HCT116 (cell line): ENCODE measurements around the gene SERPINH1. TPM values are rescaled to one million over a fixed set of nuclear protein-coding genes. Genes with fewer than 3 reads are reported as not detected.
"Not testable (repeated sequence)": the region's sequence is repeated elsewhere in the genome, so short reads cannot be mapped to it uniquely, and the experiment has no call there.

Experiments used
- ATAC-seq: fragments of 200-7000 bp; cut with Tn5 transposase; 2 replicates; pipeline ENCODE4 v1.9.1; 2020; ENCODE audit warnings: mild to moderate bottlenecking, moderate library complexity
- BruUV-seq: library from RNA; stranded (reverse); fragments of 400-500 nt; replicated peaks from 2 replicates; lab custom pipeline; 2021; lab: Mats Ljungman, UMichigan
- CTCF ChIA-PET: fragments of 300-600 bp; sonication (Branson Sonifier 250); formaldehyde crosslinking; loops from one replicate; lab custom pipeline; 2021; ENCODE audit warnings: antibody characterized with exemption; lab: Charles Lee
- POLR2A ChIA-PET: fragments of 300-600, 350-600 bp; sonication (Branson Sonifier 250); formaldehyde crosslinking; loops from one replicate; lab custom pipeline; 2021; ENCODE audit warnings: antibody characterized with exemption; lab: Charles Lee
- RAD21 ChIA-PET, 2 experiments: fragments of 300-600 bp; sonication (Branson Sonifier 250); formaldehyde crosslinking; loops; one replicate each; lab custom pipeline; 2023; ENCODE audit warnings: low total read pairs in 2 of 2; ENCODE audit not compliant: uncharacterized antibody in 2 of 2, unreplicated experiment in 2 of 2, low non-redundant PET in 1 of 2; lab: Charles Lee
- DNase-seq: peaks from one replicate; pipeline ENCODE4 v3.0.0-alpha.2; 2010; ENCODE audit warnings: low read depth, low spot score
- H2AFZ ChIP-seq: fragments of 200-600 bp; shearing (Covaris generic), sonication (generic); 2 replicates; pipeline ENCODE4 v1.6.1; 2017; ENCODE audit warnings: low read depth, mixed run types, mixed read lengths, antibody characterized with exemption, low read length; ENCODE audit not compliant: poor library complexity, severe bottlenecking
- H3K27ac ChIP-seq: 2 replicates; pipeline ENCODE4 v1.5.1; 2012; ENCODE audit warnings: low read depth, low read length
- H3K27me3 ChIP-seq: fragments of 200-600 bp; sonication (generic); 2 replicates; pipeline ENCODE4 v1.6.1; 2016; ENCODE audit warnings: mixed run types, low read length, mixed read lengths; ENCODE audit not compliant: insufficient read depth
- H3K36me3 ChIP-seq, 2 experiments: fragments of 200-500 bp in 1 of 2; fragments of 200-600 bp in 1 of 2; sonication (Bioruptor generic) in 1 of 2; sonication (generic) in 1 of 2; 2 replicates each; pipeline versions ENCODE4 v1.5.1 to v1.6.1; 2014 to 2016; ENCODE audit warnings: low read length in 2 of 2, inconsistent platforms in 1 of 2, mixed read lengths in 1 of 2, mixed run types in 1 of 2; ENCODE audit not compliant: insufficient read depth in 2 of 2, control insufficient read depth in 1 of 2
- H3K4me1 ChIP-seq, 2 experiments: fragments of 200-600 bp in 1 of 2; sonication (generic) in 1 of 2; 2 replicates each; pipeline versions ENCODE4 v1.5.1 to v1.6.1; 2012 to 2017; ENCODE audit warnings: low read length in 2 of 2, inconsistent platforms in 1 of 2, mild to moderate bottlenecking in 1 of 2, mixed read lengths in 1 of 2, mixed run types in 1 of 2, moderate library complexity in 1 of 2; ENCODE audit not compliant: insufficient read depth in 2 of 2, control insufficient read depth in 1 of 2
- H3K4me2 ChIP-seq: fragments of 200-600 bp; sonication (generic); 2 replicates; pipeline ENCODE4 v1.6.1; 2017; ENCODE audit warnings: mixed run types, low read length, mixed read lengths
- H3K4me3 ChIP-seq, 2 experiments: fragments of 200-600 bp in 1 of 2; sonication (generic) in 1 of 2; replicated peaks in 1 of 2; 2 replicates each; pipeline ENCODE4 v1.5.1; 2011 to 2016; ENCODE audit warnings: low read length in 2 of 2, control low read depth in 1 of 2, low read depth in 1 of 2, mild to moderate bottlenecking in 1 of 2, mixed read lengths in 1 of 2, mixed run types in 1 of 2
- H3K79me2 ChIP-seq: fragments of 200-600 bp; sonication (generic); 2 replicates; pipeline ENCODE4 v1.6.1; 2017; ENCODE audit warnings: mild to moderate bottlenecking, mixed run types, low read length, moderate library complexity, mixed read lengths; ENCODE audit not compliant: insufficient read depth
- H3K9ac ChIP-seq: fragments of 200-600 bp; sonication (generic); 2 replicates; pipeline ENCODE4 v1.6.1; 2016; ENCODE audit warnings: low read length, mixed read lengths
- H3K9me2 ChIP-seq: fragments of 200-600 bp; sonication (generic), shearing (Covaris generic); 2 replicates; pipeline ENCODE4 v1.6.1; 2017; ENCODE audit warnings: mixed run types, mild to moderate bottlenecking, moderate library complexity; ENCODE audit not compliant: insufficient read depth
- H3K9me3 ChIP-seq, 2 experiments: fragments of 200-500 bp in 1 of 2; fragments of 200-600 bp in 1 of 2; sonication (Bioruptor generic) in 1 of 2; sonication (generic) in 1 of 2; 2 replicates each; pipeline ENCODE4 v1.6.1; 2014 to 2017; ENCODE audit warnings: low read length in 2 of 2, mixed read lengths in 2 of 2, inconsistent platforms in 1 of 2, low read depth in 1 of 2, mild to moderate bottlenecking in 1 of 2, mixed run types in 1 of 2, moderate library complexity in 1 of 2; ENCODE audit not compliant: control insufficient read depth in 1 of 2, insufficient read depth in 1 of 2
- H4K20me1 ChIP-seq: fragments of 200-600 bp; sonication (generic), shearing (Covaris generic); 2 replicates; pipeline ENCODE4 v1.6.1; 2017; ENCODE audit warnings: mixed run types, mild to moderate bottlenecking, moderate library complexity; ENCODE audit not compliant: insufficient read depth
- CBX3 ChIP-seq: IDR thresholded peaks from 2 replicates; pipeline ENCODE4 v1.6.1; 2012; ENCODE audit warnings: low read depth
- EZH2 ChIP-seq: fragments of 200-600 bp; sonication (generic); IDR thresholded peaks from 2 replicates; pipeline ENCODE4 v1.6.1; 2017; ENCODE audit warnings: antibody characterized with exemption, mixed run types
- POLR2AphosphoS5 ChIP-seq: IDR thresholded peaks from 2 replicates; pipeline ENCODE4 v1.6.1; 2011; ENCODE audit warnings: mild to moderate bottlenecking, low read depth, low read length, moderate library complexity
- TCF7L2 ChIP-seq: IDR thresholded peaks from 2 replicates; pipeline ENCODE4 v1.7.0; 2011; ENCODE audit warnings: borderline replicate concordance, inconsistent platforms; ENCODE audit not compliant: insufficient read depth, insufficient read length; ENCODE audit errors: extremely low read depth
- YY1 ChIP-seq: IDR thresholded peaks from 2 replicates; pipeline ENCODE4 v1.6.1; 2011; ENCODE audit warnings: low read length, low read depth, moderate library complexity, mild to moderate bottlenecking; ENCODE audit not compliant: insufficient replicate concordance; ENCODE audit errors: extremely low read depth
- ZNF274 ChIP-seq: fragments of 200-500 bp; sonication (Bioruptor generic); IDR thresholded peaks from 2 replicates; pipeline ENCODE4 v1.6.1; 2014; ENCODE audit warnings: mild to moderate bottlenecking, low read depth, low read length, inconsistent platforms
- intact Hi-C: fragments of 100-400 bp; cut with micrococcal nuclease; formaldehyde crosslinking; loops from 2 replicates; pipeline ENCODE4 v1.10.0; 2022
- total RNA-seq: library from RNA; stranded (reverse); gene quantifications from one replicate; pipeline ENCODE4 v1.2.1, GENCODE V29; 2021; ENCODE audit not compliant: unreplicated experiment
- TF ChIP-seq, protein P1 (sequence below): IDR thresholded peaks from 2 replicates; pipeline ENCODE4 v1.6.1; 2012; ENCODE audit warnings: low read depth
- TF ChIP-seq, protein P2 (sequence below): IDR thresholded peaks from 2 replicates; pipeline ENCODE4 v1.6.1; 2012

The SERPINH1 gene
- total RNA-seq, 1 experiment from 2014 or later: 84.9 TPM

DNA sequence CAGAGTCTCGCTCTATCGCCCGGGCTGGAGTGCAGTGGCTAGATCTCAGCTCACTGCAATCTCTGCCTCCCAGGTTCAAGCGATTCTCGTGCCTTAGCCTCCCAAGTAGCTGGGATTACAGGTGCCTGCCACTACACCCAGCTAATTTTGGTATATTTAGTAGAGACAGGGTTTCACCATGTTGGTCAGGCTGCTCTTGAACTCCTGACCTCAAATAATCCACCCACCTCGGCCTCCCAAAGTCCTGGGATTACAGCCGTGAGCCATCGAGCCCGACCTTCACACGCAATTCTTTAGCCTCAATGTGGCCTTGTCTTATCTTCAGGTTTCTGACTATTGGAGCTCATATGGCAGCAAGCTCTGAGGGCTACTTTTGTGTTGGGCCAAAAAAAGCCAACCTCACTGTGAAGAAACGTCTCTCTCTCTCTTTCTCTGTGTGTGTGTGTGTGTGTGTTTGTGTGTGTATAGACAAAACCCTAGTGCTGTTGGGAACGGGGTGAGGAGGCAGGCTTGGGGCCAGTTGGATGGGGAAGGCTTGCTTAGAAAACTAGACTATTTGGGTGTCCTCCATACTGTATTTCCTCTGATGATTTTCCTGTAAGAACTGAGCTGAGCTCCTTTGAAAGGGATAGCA, 22.7 kb downstream of the SERPINH1 start:
- H3K9me3 ChIP-seq, H3K9me2 ChIP-seq, intact Hi-C loops, H3K4me3 ChIP-seq, H3K4me2 ChIP-seq, H3K79me2 ChIP-seq, BruUV-seq, H3K4me1 ChIP-seq, RAD21 ChIA-PET, POLR2A ChIA-PET, H3K36me3 ChIP-seq, ATAC-seq, H4K20me1 ChIP-seq, DNase-seq, H2AFZ ChIP-seq, H3K27me3 ChIP-seq, H3K27ac ChIP-seq, H3K9ac ChIP-seq: not testable (repeated sequence)
- CTCF ChIA-PET: interaction anchor here (1.1 to 1.3 kb wide), 2 partner anchors 10 to 13 kb away, joined by 3 read pairs; no protein-coding TSS in a partner anchor

DNA sequence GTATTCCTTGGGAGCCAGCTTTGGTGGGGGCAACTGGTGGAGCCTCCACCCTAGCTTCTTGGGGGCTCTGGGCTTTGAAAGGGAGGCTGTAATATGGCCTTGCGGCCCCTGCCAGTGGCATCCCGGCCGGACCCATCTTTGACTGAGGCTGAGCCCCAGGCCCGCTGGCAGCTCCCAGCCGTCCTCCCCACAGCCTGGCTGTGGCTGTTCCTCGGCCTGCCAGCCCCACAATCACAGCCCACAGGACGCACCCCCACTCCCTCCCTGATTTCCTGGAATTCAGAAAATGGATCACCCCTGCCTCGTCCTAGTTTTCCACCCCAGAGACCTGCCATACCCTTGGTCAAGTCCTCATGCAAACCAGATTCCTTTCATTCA, 23.2 kb downstream of the SERPINH1 start:
- no peaks in the 10 kb centered on the region for H3K4me1 ChIP-seq
- no peak for DNase-seq
- H3K79me2 ChIP-seq: no peaks in the 10 kb centered on the region
- H4K20me1 ChIP-seq: no peaks in the 10 kb centered on the region
- CTCF ChIA-PET: interaction anchor here (1.3 kb wide), 1 partner anchor 12 kb away, joined by 3 read pairs; no protein-coding TSS in a partner anchor
- intact Hi-C loops: no loop called here
- no peak overlapping the region for H2AFZ ChIP-seq
- no peaks in the 10 kb centered on the region for H3K36me3 ChIP-seq
- H3K4me2 ChIP-seq: no peak overlapping the region
- no peak overlapping the region for H3K9ac ChIP-seq
- no peak for ATAC-seq
- no peak overlapping the region for H3K27ac ChIP-seq
- H3K9me3 ChIP-seq: no peaks in the 10 kb centered on the region
- TF ChIP-seq YY1: no peak
- TF ChIP-seq, protein P1, sequence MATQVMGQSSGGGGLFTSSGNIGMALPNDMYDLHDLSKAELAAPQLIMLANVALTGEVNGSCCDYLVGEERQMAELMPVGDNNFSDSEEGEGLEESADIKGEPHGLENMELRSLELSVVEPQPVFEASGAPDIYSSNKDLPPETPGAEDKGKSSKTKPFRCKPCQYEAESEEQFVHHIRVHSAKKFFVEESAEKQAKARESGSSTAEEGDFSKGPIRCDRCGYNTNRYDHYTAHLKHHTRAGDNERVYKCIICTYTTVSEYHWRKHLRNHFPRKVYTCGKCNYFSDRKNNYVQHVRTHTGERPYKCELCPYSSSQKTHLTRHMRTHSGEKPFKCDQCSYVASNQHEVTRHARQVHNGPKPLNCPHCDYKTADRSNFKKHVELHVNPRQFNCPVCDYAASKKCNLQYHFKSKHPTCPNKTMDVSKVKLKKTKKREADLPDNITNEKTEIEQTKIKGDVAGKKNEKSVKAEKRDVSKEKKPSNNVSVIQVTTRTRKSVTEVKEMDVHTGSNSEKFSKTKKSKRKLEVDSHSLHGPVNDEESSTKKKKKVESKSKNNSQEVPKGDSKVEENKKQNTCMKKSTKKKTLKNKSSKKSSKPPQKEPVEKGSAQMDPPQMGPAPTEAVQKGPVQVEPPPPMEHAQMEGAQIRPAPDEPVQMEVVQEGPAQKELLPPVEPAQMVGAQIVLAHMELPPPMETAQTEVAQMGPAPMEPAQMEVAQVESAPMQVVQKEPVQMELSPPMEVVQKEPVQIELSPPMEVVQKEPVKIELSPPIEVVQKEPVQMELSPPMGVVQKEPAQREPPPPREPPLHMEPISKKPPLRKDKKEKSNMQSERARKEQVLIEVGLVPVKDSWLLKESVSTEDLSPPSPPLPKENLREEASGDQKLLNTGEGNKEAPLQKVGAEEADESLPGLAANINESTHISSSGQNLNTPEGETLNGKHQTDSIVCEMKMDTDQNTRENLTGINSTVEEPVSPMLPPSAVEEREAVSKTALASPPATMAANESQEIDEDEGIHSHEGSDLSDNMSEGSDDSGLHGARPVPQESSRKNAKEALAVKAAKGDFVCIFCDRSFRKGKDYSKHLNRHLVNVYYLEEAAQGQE: no peak
- TF ChIP-seq ZNF274: no peak
- TF ChIP-seq, protein P2, sequence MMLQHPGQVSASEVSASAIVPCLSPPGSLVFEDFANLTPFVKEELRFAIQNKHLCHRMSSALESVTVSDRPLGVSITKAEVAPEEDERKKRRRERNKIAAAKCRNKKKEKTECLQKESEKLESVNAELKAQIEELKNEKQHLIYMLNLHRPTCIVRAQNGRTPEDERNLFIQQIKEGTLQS: no peak
- no peak for TF ChIP-seq TCF7L2
- TF ChIP-seq EZH2: no peak
- TF ChIP-seq CBX3: no peak
- TF ChIP-seq POLR2AphosphoS5: no peak
- no peaks in the 10 kb centered on the region for H3K9me2 ChIP-seq
- no peak overlapping the region for H3K4me3 ChIP-seq
- RAD21 ChIA-PET: no interaction called here
- BruUV-seq: no TSS peak
- POLR2A ChIA-PET: no interaction called here
- no peaks in the 10 kb centered on the region for H3K27me3 ChIP-seq
